OCI-LY1 (cell line): ENCODE data around the gene ORC3.

ENCODE experiments used
- EZH2 ChIP-seq: fragments of 200-600 bp; sonication (generic), shearing (Covaris generic); IDR thresholded peaks from 2 replicates; pipeline ENCODE4 v1.8.0; 2017; ENCODE audit warnings: borderline replicate concordance, mixed run types, mild to moderate bottlenecking, antibody characterized with exemption, low read length, moderate library complexity, mixed read lengths
- TF ChIP-seq, protein P1 (sequence below): fragments of 200-600 bp; sonication (generic), shearing (Covaris generic); IDR thresholded peaks from 2 replicates; pipeline ENCODE4 v1.5.1; 2017; ENCODE audit warnings: mild to moderate bottlenecking, antibody characterized with exemption, low read length, moderate library complexity, mixed read lengths

DNA sequence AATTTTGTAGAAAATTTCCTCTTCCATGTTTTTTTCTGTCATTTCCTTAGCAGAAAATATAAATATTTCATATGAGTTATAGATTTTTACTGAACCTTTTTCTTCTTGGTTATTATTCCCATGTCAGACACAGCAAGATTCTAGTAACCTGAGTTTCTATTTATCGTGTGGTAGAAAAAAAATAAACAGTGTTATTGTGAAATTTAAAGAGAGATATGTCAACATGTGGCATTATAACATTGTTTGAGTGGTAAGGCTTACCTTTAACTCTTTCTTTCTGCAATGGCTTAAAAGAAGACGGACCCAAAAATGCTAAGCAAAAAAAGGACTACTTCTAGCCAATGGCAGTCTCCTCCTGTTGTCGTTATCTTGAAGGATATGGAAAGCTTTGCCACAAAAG is 18.9 kb downstream of the ORC3 start:
- TF ChIP-seq, protein P1, sequence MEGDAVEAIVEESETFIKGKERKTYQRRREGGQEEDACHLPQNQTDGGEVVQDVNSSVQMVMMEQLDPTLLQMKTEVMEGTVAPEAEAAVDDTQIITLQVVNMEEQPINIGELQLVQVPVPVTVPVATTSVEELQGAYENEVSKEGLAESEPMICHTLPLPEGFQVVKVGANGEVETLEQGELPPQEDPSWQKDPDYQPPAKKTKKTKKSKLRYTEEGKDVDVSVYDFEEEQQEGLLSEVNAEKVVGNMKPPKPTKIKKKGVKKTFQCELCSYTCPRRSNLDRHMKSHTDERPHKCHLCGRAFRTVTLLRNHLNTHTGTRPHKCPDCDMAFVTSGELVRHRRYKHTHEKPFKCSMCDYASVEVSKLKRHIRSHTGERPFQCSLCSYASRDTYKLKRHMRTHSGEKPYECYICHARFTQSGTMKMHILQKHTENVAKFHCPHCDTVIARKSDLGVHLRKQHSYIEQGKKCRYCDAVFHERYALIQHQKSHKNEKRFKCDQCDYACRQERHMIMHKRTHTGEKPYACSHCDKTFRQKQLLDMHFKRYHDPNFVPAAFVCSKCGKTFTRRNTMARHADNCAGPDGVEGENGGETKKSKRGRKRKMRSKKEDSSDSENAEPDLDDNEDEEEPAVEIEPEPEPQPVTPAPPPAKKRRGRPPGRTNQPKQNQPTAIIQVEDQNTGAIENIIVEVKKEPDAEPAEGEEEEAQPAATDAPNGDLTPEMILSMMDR = no peak
- TF ChIP-seq EZH2 = no peak
